ENCODE results near the gene ELMOD3.
"Not testable (repeated sequence)": the region's sequence is repeated elsewhere in the genome, so short reads cannot be mapped to it uniquely, and the experiment has no call there.

Gene ELMOD3

GRCh38 chr2:85356186-85356585 is 1.6 kb downstream of the ELMOD3 start:
- Histone ChIP-seq H3K9me3 (ENCODE audit: control insufficient read depth, low read length) (no peaks in the 10 kb centered on the region), H2AFZ (ENCODE audit: low read depth, low read length) (no peak overlapping the region), H3K9ac (ENCODE audit: low read length) (no peak overlapping the region), H3K4me1 (ENCODE audit: control insufficient read depth, insufficient read depth, low read depth, low read length) (peaks cover 11% of the 10 kb centered on the region), H3K4me2 (ENCODE audit: low read length, poor library complexity, severe bottlenecking) (no peak overlapping the region), H2AK5ac (ENCODE audit: low read length, severe bottlenecking) (no peak overlapping the region), H3K27ac (ENCODE audit: low read length, poor library complexity, severe bottlenecking) (no peak overlapping the region), H3K4me3 (ENCODE audit: insufficient read depth in 1 of 2, low read depth in 1 of 2, low read length in 2 of 2) (no peak overlapping the region), H3K27me3 (ENCODE audit: control insufficient read depth in 1 of 2, insufficient read depth in 1 of 2, low read length in 2 of 2) (no peaks in the 10 kb centered on the region), H2BK120ac (ENCODE audit: low read depth, low read length) (no peak overlapping the region), H3K23ac (ENCODE audit: low read length in 2 of 2) (no peak overlapping the region), H3K14ac (ENCODE audit: low read length in 2 of 2) (no peak overlapping the region), H4K91ac (ENCODE audit: low read length) (no peak overlapping the region), H3K36me3 (ENCODE audit: control insufficient read depth in 1 of 2, insufficient read depth in 2 of 2, low read depth in 1 of 2, low read length in 2 of 2) (peaks cover 7 to 45% of the 10 kb centered on the region in 2 experiments), H3K4ac (ENCODE audit: low read depth in 1 of 2, low read length in 2 of 2) (no peak overlapping the region), H2BK15ac (ENCODE audit: low read depth, poor library complexity, severe bottlenecking) (no peak overlapping the region), H4K8ac (ENCODE audit: low read length) (no peak overlapping the region), H3K79me1 (replicated peaks; ENCODE audit: low read length, poor library complexity, severe bottlenecking) (peaks cover 34% of the 10 kb centered on the region), H3K18ac (ENCODE audit: low read depth in 1 of 2, low read length in 2 of 2) (no peak overlapping the region), H2BK5ac (ENCODE audit: low read depth, low read length, poor library complexity, severe bottlenecking) (no peak overlapping the region), H2BK12ac (ENCODE audit: low read length in 2 of 2) (no peak overlapping the region)
- WGBS: 98% methylated on average over 2 of the region's 2 CpGs
- no peak for DNase-seq

DNA sequence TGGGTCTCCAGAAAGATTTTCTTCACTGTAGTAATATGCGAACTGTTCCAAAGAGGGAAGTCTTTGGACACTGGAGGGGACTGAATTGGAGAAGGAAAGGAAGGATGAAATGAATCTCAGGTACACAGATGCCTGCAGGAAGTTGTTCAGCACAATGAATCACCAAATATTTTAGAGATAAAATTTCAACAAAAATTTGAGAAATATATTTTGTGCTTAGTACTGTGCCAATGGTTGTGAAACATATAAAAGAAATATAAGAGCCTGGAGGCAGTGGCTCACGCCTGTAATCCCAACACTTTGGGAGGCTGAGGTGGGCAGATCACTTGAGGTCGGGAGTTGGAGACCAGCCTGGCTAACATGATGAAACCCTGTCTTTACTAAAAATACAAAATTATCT is 3.2 kb downstream of the ELMOD3 start:
- no peak overlapping the region for H2AFZ ChIP-seq (ENCODE audit: low read depth, low read length)
- no peak overlapping the region for H2AK5ac ChIP-seq (ENCODE audit: low read length, severe bottlenecking)
- no peak overlapping the region for H3K27ac ChIP-seq (ENCODE audit: low read length, poor library complexity, severe bottlenecking)
- H3K14ac ChIP-seq (ENCODE audit: low read length in 2 of 2): no peak overlapping the region
- H3K4me2 ChIP-seq (ENCODE audit: low read length, poor library complexity, severe bottlenecking): no peak overlapping the region
- H3K4me3 ChIP-seq (ENCODE audit: insufficient read depth in 1 of 2, low read depth in 1 of 2, low read length in 2 of 2): no peak overlapping the region
- H2BK12ac ChIP-seq (ENCODE audit: low read length in 2 of 2): no peak overlapping the region
- peaks cover 7 to 50% of the 10 kb centered on the region in 2 experiments for H3K36me3 ChIP-seq (ENCODE audit: control insufficient read depth in 1 of 2, insufficient read depth in 2 of 2, low read depth in 1 of 2, low read length in 2 of 2)
- no peak overlapping the region for H3K4ac ChIP-seq (ENCODE audit: low read depth in 1 of 2, low read length in 2 of 2)
- H3K18ac ChIP-seq (ENCODE audit: low read depth in 1 of 2, low read length in 2 of 2): no peak overlapping the region
- no peak overlapping the region for H3K9ac ChIP-seq (ENCODE audit: low read length)
- 100% methylated on average over 3 of the region's 3 CpGs for WGBS
- no peak overlapping the region for H3K23ac ChIP-seq (ENCODE audit: low read length in 2 of 2)
- no peak overlapping the region for H2BK120ac ChIP-seq (ENCODE audit: low read depth, low read length)
- no peaks in the 10 kb centered on the region for H3K9me3 ChIP-seq (ENCODE audit: control insufficient read depth, low read length)
- H4K91ac ChIP-seq (ENCODE audit: low read length): no peak overlapping the region
- no peak for DNase-seq
- H3K79me1 ChIP-seq (replicated peaks; ENCODE audit: low read length, poor library complexity, severe bottlenecking): peaks cover 25% of the 10 kb centered on the region
- H2BK15ac ChIP-seq (ENCODE audit: low read depth, poor library complexity, severe bottlenecking): no peak overlapping the region
- no peak overlapping the region for H4K8ac ChIP-seq (ENCODE audit: low read length)
- H3K4me1 ChIP-seq (ENCODE audit: control insufficient read depth, insufficient read depth, low read depth, low read length): peaks cover 11% of the 10 kb centered on the region
- H2BK5ac ChIP-seq (ENCODE audit: low read depth, low read length, poor library complexity, severe bottlenecking): no peak overlapping the region
- H3K27me3 ChIP-seq (ENCODE audit: control insufficient read depth in 1 of 2, insufficient read depth in 1 of 2, low read length in 2 of 2): no peaks in the 10 kb centered on the region

GRCh38 chr2:85362653-85363387 is 8.3 kb downstream of the ELMOD3 start:
- H3K18ac ChIP-seq (ENCODE audit: low read depth in 1 of 2, low read length in 2 of 2); H4K8ac ChIP-seq (ENCODE audit: low read length); H3K4me1 ChIP-seq (ENCODE audit: control insufficient read depth, insufficient read depth, low read depth, low read length); H3K14ac ChIP-seq (ENCODE audit: low read length in 2 of 2); H3K79me1 ChIP-seq (replicated peaks; ENCODE audit: low read length, poor library complexity, severe bottlenecking); H3K4me3 ChIP-seq (ENCODE audit: insufficient read depth in 1 of 2, low read depth in 1 of 2, low read length in 2 of 2); H2BK12ac ChIP-seq (ENCODE audit: low read length in 2 of 2); H4K91ac ChIP-seq (ENCODE audit: low read length); H2AK5ac ChIP-seq (ENCODE audit: low read length, severe bottlenecking); H3K4me2 ChIP-seq (ENCODE audit: low read length, poor library complexity, severe bottlenecking); H2AFZ ChIP-seq (ENCODE audit: low read depth, low read length); H3K27me3 ChIP-seq (ENCODE audit: control insufficient read depth in 1 of 2, insufficient read depth in 1 of 2, low read length in 2 of 2); H3K9ac ChIP-seq (ENCODE audit: low read length); DNase-seq; H2BK15ac ChIP-seq (ENCODE audit: low read depth, poor library complexity, severe bottlenecking); H3K23ac ChIP-seq (ENCODE audit: low read length in 2 of 2); H3K9me3 ChIP-seq (ENCODE audit: control insufficient read depth, low read length); H2BK5ac ChIP-seq (ENCODE audit: low read depth, low read length, poor library complexity, severe bottlenecking); H3K4ac ChIP-seq (ENCODE audit: low read depth in 1 of 2, low read length in 2 of 2); H3K27ac ChIP-seq (ENCODE audit: low read length, poor library complexity, severe bottlenecking); H2BK120ac ChIP-seq (ENCODE audit: low read depth, low read length): not testable (repeated sequence)
- peaks cover 14 to 63% of the 10 kb centered on the region in 2 experiments for H3K36me3 ChIP-seq (ENCODE audit: control insufficient read depth in 1 of 2, insufficient read depth in 2 of 2, low read depth in 1 of 2, low read length in 2 of 2)
- WGBS: 94% methylated on average over 3 of the region's 5 CpGs

GRCh38 chr2:85367180-85367579 is 12.6 kb downstream of the ELMOD3 start:
- Histone ChIP-seq H3K4ac (ENCODE audit: low read depth in 1 of 2, low read length in 2 of 2) (no peak overlapping the region), H3K4me2 (ENCODE audit: low read length, poor library complexity, severe bottlenecking) (no peak overlapping the region), H3K9ac (ENCODE audit: low read length) (no peak overlapping the region), H3K18ac (ENCODE audit: low read depth in 1 of 2, low read length in 2 of 2) (no peak overlapping the region), H3K27ac (ENCODE audit: low read length, poor library complexity, severe bottlenecking) (no peak overlapping the region), H4K91ac (ENCODE audit: low read length) (no peak overlapping the region), H4K8ac (ENCODE audit: low read length) (no peak overlapping the region), H2BK12ac (ENCODE audit: low read length in 2 of 2) (no peak overlapping the region), H2BK120ac (ENCODE audit: low read depth, low read length) (no peak overlapping the region), H2AK5ac (ENCODE audit: low read length, severe bottlenecking) (no peak overlapping the region), H3K23ac (ENCODE audit: low read length in 2 of 2) (no peak overlapping the region), H3K4me3 (ENCODE audit: insufficient read depth in 1 of 2, low read depth in 1 of 2, low read length in 2 of 2) (no peak overlapping the region), H2AFZ (ENCODE audit: low read depth, low read length) (no peak overlapping the region), H3K36me3 (ENCODE audit: control insufficient read depth in 1 of 2, insufficient read depth in 2 of 2, low read depth in 1 of 2, low read length in 2 of 2) (peaks cover 27 to 59% of the 10 kb centered on the region in 2 experiments), H3K14ac (ENCODE audit: low read length in 2 of 2) (no peak overlapping the region), H2BK15ac (ENCODE audit: low read depth, poor library complexity, severe bottlenecking) (no peak overlapping the region), H3K4me1 (ENCODE audit: control insufficient read depth, insufficient read depth, low read depth, low read length) (peaks cover 1% of the 10 kb centered on the region), H3K9me3 (ENCODE audit: control insufficient read depth, low read length) (no peaks in the 10 kb centered on the region), H3K79me1 (replicated peaks; ENCODE audit: low read length, poor library complexity, severe bottlenecking) (no peaks in the 10 kb centered on the region), H3K27me3 (ENCODE audit: control insufficient read depth in 1 of 2, insufficient read depth in 1 of 2, low read length in 2 of 2) (no peaks in the 10 kb centered on the region), H2BK5ac (ENCODE audit: low read depth, low read length, poor library complexity, severe bottlenecking) (no peak overlapping the region)
- WGBS: 93% methylated on average over 5 of the region's 5 CpGs
- no peak for DNase-seq
